Transverse colon (tissue), 4 donors: ENCODE results near the gene PMF1. TPM values are rescaled to one million over a fixed set of nuclear protein-coding genes. Genes with fewer than 3 reads are reported as not detected.

Experiments used
- DNase-seq: peaks from one replicate; pipeline ENCODE4 v3.0.0-alpha.2; 2019
- H3K27ac ChIP-seq, 4 donors: fragments of 200-600 bp; sonication (generic); 2 replicates each; pipeline ENCODE4 v1.5.1; 2016 to 2018; ENCODE audit warnings: inconsistent platforms in 4 of 4
- H3K27me3 ChIP-seq: fragments of 200-600 bp; sonication (generic); 2 replicates; pipeline ENCODE4 v1.5.1; 2017; ENCODE audit warnings: inconsistent platforms
- H3K36me3 ChIP-seq, 4 donors: fragments of 200-600 bp; sonication (generic); 2 replicates each; pipeline ENCODE4 v1.5.1; 2017 to 2019; ENCODE audit warnings: inconsistent platforms in 4 of 4
- H3K4me1 ChIP-seq, 4 donors: fragments of 200-600 bp; sonication (generic); 2 replicates each; pipeline ENCODE4 v1.5.1; 2017 to 2020; ENCODE audit warnings: inconsistent platforms in 4 of 4
- H3K4me3 ChIP-seq, 4 donors: fragments of 200-600 bp; sonication (generic); 1 replicate in 1 of 4; 2 replicates in 3 of 4; pipeline versions ENCODE4 v1.5.1 to v1.6.1; 2017 to 2019; ENCODE audit warnings: inconsistent platforms in 4 of 4
- H3K9me3 ChIP-seq, 2 donors: fragments of 200-600 bp; sonication (generic); 2 replicates each; pipeline ENCODE4 v1.5.1; 2017 to 2019; ENCODE audit warnings: inconsistent platforms in 2 of 2
- CTCF ChIP-seq, 5 experiments: fragments of 200-600 bp in 3 of 5; fragments of 450-650 bp in 2 of 5; sonication (generic) in 3 of 5; IDR thresholded peaks; 1 replicate in 2 of 5; 2 replicates in 3 of 5; pipeline ENCODE4 v1.5.1; 2016 to 2017; ENCODE audit warnings: antibody characterized with exemption in 5 of 5, inconsistent platforms in 3 of 5, mild to moderate bottlenecking in 2 of 5, moderate library complexity in 1 of 5
- EP300 ChIP-seq: sonication (generic); formaldehyde crosslinking; IDR thresholded peaks from one replicate; pipeline ENCODE4 v1.6.1; 2017; ENCODE audit warnings: antibody characterized with exemption, low read depth
- POLR2A ChIP-seq: fragments of 450-650 bp; IDR thresholded peaks from one replicate; pipeline ENCODE4 v1.6.1; 2016; ENCODE audit warnings: antibody characterized with exemption, mild to moderate bottlenecking, moderate library complexity
- POLR2AphosphoS5 ChIP-seq, 3 donors: sonication (generic); formaldehyde crosslinking; IDR thresholded peaks; one replicate each; pipeline ENCODE4 v1.6.1; 2016; ENCODE audit warnings: antibody characterized with exemption in 3 of 3
- WGBS, 2 donors: methylation state at CpG; one replicate each; pipeline ENCODE4 v1.1.5; 2018; ENCODE audit warnings: low coverage in 1 of 2; 5-methylcytosine and 5-hydroxymethylcytosine counted together
- in situ Hi-C, 4 donors: fragments of 200-750 bp; cut with MboI; loops; one replicate each; pipeline versions ENCODE4 v1.15.0 to v1.15.1; 2017; ENCODE audit warnings: low sequenced_read_pairs in 3 of 4, low pct_ligation_motif_present in 1 of 4, low pct_unique_long_range_greater_than_20kb in 1 of 4
- intact Hi-C: fragments of 100-400 bp; cut with DNase I; formaldehyde crosslinking; loops from one replicate; pipeline ENCODE4 v1.15.1; 2023; ENCODE audit warnings: low total_unique reads
- total RNA-seq, 4 donors: library from RNA; depleted of rRNA; stranded (reverse); fragments of >200 nt; gene quantifications; one replicate each; pipeline ENCODE4 v1.1.0, GENCODE V29; 2016

The PMF1 gene
- total RNA-seq, 4 donors from 2014 or later, result 29.9 to 67.3 (median 52.3) TPM

- intact Hi-C loops, result no loop called here
- no peak within 1 kb of the TSS for H3K27ac ChIP-seq
- H3K4me1 ChIP-seq, result peaks cover 10 to 20% (median 15%) of the 10 kb centered on the region in 4 donors
- peaks cover 29% of the 10 kb centered on the region for H3K27me3 ChIP-seq
- no peak for DNase-seq
- no peak for TF ChIP-seq POLR2A
- TF ChIP-seq CTCF (IDR thresholded peaks at IDR 0.05), result no peak
- no peak for TF ChIP-seq EP300
- TF ChIP-seq POLR2AphosphoS5 (IDR thresholded peaks at IDR 0.05), result no peak
- H3K36me3 ChIP-seq, result peaks cover 0 to 12% (median under 1%) of the 10 kb centered on the region in 4 donors
- in situ Hi-C loops, result no loop called here
- WGBS, 2 donors, result 91 to 98% methylated on average over 4 to 7 of the region's 14 CpGs
- H3K9me3 ChIP-seq, result no peaks in the 10 kb centered on the region
- H3K4me3 ChIP-seq, result no peak within 1 kb of the TSS
Observed at GRCh38 chr1:156241926-156242325, 29.1 kb downstream of the PMF1 start, which contains the start of gene BGLAP. BGLAP (plus strand) TSS chr1:156242184; CDS start chr1:156242232, 48 bp downstream.

GRCh38 chr1:156242738-156243137 is 29.9 kb downstream of the PMF1 start:
- H3K4me1 ChIP-seq, result peaks cover 10 to 22% (median 21%) of the 10 kb centered on the region in 4 donors
- H3K4me3 ChIP-seq, result no peak overlapping the region
- in situ Hi-C loops, result no loop called here
- TF ChIP-seq POLR2A (no peak), POLR2AphosphoS5 (IDR thresholded peaks at IDR 0.05) (no peak), CTCF (IDR thresholded peaks at IDR 0.05) (no peak), EP300 (no peak)
- WGBS, 2 donors, result 79% methylated on average over 10 of the region's 10 CpGs; no CpG with 5 or more reads in 1 of the 2 donors
- no peak overlapping the region for H3K27ac ChIP-seq
- no peaks in the 10 kb centered on the region for H3K9me3 ChIP-seq
- peaks cover 0 to 12% (median 0%) of the 10 kb centered on the region in 4 donors for H3K36me3 ChIP-seq
- intact Hi-C loops, result no loop called here
- no peak for DNase-seq
- peaks cover 32% of the 10 kb centered on the region for H3K27me3 ChIP-seq

- DNase-seq, result no peak
- TF ChIP-seq CTCF (IDR thresholded peaks at IDR 0.05) (no peak), EP300 (no peak), POLR2A (no peak), POLR2AphosphoS5 (IDR thresholded peaks at IDR 0.05) (no peak)
- 94% methylated on average over 2 of the region's 2 CpGs; no CpG with 5 or more reads in 1 of the 2 donors for WGBS, 2 donors
- no peak overlapping the region for H3K4me3 ChIP-seq
- intact Hi-C loops (no loop called here), in situ Hi-C loops (no loop called here)
- peaks cover 32% of the 10 kb centered on the region for H3K27me3 ChIP-seq
- no peak overlapping the region for H3K27ac ChIP-seq
- H3K4me1 ChIP-seq, result peaks cover 10 to 24% (median 21%) of the 10 kb centered on the region in 4 donors
- H3K36me3 ChIP-seq, result peaks cover 0 to 4% (median 0%) of the 10 kb centered on the region in 4 donors
- H3K9me3 ChIP-seq, result no peaks in the 10 kb centered on the region
Observed at GRCh38 chr1:156244126-156244525, 31.3 kb downstream of the PMF1 start.

- no peak overlapping the region for H3K4me3 ChIP-seq
- H3K27ac ChIP-seq, result no peak overlapping the region
- H3K36me3 ChIP-seq, result peaks cover 0 to 4% (median 0%) of the 10 kb centered on the region in 4 donors
- H3K9me3 ChIP-seq, result no peaks in the 10 kb centered on the region
- H3K4me1 ChIP-seq, result peaks cover 10 to 24% (median 21%) of the 10 kb centered on the region in 4 donors
- in situ Hi-C loops, result no loop called here
- H3K27me3 ChIP-seq, result peaks cover 32% of the 10 kb centered on the region
- intact Hi-C loops, result no loop called here
- TF ChIP-seq EP300 (no peak), POLR2A (no peak), CTCF (IDR thresholded peaks at IDR 0.05) (no peak)
- WGBS, 2 donors, result 77% methylated on average over 17 of the region's 17 CpGs; no CpG with 5 or more reads in 1 of the 2 donors
- no peak for DNase-seq
Observed at GRCh38 chr1:156244712-156245111, 31.9 kb downstream of the PMF1 start.
